Adrenal gland (tissue), 5 donors: ENCODE measurements around the gene SEMA4C.

Source experiments
- POLR2A ChIP-seq, 2 donors: fragments of 450-650 bp; IDR thresholded peaks; one replicate each; pipeline ENCODE4 v1.6.1; 2017; ENCODE audit warnings: antibody characterized with exemption in 2 of 2, mild to moderate bottlenecking in 2 of 2, moderate library complexity in 1 of 2
- TF ChIP-seq, protein P1 (sequence below), 6 experiments: fragments of 450-650 bp in 4 of 6; fragments of 200-600 bp in 2 of 6; sonication (generic) in 1 of 6; IDR thresholded peaks; 1 replicate in 5 of 6; 2 replicates in 1 of 6; pipeline versions ENCODE4 v1.5.1 to v1.8.0; 2016 to 2021; ENCODE audit warnings: antibody characterized with exemption in 6 of 6, mild to moderate bottlenecking in 2 of 6, moderate library complexity in 1 of 6
- donor health status: DM: no; HTN: no; CAD: no.

GRCh38 chr2:96848264-96848663 lies 21.6 kb downstream of the SEMA4C start:
- TF ChIP-seq, protein P1, sequence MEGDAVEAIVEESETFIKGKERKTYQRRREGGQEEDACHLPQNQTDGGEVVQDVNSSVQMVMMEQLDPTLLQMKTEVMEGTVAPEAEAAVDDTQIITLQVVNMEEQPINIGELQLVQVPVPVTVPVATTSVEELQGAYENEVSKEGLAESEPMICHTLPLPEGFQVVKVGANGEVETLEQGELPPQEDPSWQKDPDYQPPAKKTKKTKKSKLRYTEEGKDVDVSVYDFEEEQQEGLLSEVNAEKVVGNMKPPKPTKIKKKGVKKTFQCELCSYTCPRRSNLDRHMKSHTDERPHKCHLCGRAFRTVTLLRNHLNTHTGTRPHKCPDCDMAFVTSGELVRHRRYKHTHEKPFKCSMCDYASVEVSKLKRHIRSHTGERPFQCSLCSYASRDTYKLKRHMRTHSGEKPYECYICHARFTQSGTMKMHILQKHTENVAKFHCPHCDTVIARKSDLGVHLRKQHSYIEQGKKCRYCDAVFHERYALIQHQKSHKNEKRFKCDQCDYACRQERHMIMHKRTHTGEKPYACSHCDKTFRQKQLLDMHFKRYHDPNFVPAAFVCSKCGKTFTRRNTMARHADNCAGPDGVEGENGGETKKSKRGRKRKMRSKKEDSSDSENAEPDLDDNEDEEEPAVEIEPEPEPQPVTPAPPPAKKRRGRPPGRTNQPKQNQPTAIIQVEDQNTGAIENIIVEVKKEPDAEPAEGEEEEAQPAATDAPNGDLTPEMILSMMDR (IDR thresholded peaks at IDR 0.05), result no peak
- no peak for TF ChIP-seq POLR2A (IDR thresholded peaks at IDR 0.05)
